Liver (tissue), 3 donors: Measurements from ENCODE around the gene MAP3K4.

ENCODE experiments used
- MAX ChIP-seq: IDR thresholded peaks from 2 replicates; pipeline ENCODE4 v1.6.1; 2016; ENCODE audit warnings: antibody characterized with exemption
- SP1 ChIP-seq: IDR thresholded peaks from 2 replicates; pipeline ENCODE4 v1.6.1; 2018; ENCODE audit warnings: antibody characterized with exemption, mild to moderate bottlenecking
- TF ChIP-seq, protein P1 (sequence below): fragments of 150-350 bp; IDR thresholded peaks from 2 replicates; pipeline ENCODE4 v1.5.1; 2017; ENCODE audit warnings: improper control_type of control experiment, low read depth, low read length; ENCODE audit not compliant: missing input control
- donor health status: healthy.
- donor health status: healthy.

DNA sequence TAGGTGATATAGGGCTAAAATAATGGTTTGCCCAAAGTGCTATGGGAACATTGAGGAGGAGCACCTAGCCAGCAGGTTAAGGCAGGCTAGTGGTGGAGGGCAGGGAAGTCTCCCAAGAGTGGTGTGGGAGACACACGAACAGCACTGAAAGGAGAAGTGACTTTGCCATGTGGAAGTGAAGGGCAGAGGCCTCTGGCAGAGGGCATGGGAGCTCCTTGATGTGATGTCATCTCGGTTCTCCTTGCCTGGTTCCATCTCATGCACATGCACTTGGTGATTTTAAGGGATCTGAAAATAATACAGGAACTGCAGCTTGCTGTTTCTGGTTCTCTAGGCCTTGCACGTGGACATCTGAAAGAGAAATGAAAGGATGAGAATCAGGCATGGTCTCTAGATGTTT lies 4.7 kb upstream of the MAP3K4 start:
- TF ChIP-seq, protein P1, sequence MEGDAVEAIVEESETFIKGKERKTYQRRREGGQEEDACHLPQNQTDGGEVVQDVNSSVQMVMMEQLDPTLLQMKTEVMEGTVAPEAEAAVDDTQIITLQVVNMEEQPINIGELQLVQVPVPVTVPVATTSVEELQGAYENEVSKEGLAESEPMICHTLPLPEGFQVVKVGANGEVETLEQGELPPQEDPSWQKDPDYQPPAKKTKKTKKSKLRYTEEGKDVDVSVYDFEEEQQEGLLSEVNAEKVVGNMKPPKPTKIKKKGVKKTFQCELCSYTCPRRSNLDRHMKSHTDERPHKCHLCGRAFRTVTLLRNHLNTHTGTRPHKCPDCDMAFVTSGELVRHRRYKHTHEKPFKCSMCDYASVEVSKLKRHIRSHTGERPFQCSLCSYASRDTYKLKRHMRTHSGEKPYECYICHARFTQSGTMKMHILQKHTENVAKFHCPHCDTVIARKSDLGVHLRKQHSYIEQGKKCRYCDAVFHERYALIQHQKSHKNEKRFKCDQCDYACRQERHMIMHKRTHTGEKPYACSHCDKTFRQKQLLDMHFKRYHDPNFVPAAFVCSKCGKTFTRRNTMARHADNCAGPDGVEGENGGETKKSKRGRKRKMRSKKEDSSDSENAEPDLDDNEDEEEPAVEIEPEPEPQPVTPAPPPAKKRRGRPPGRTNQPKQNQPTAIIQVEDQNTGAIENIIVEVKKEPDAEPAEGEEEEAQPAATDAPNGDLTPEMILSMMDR = no peak
- TF ChIP-seq SP1 (no peak), MAX (no peak)
